ENCODE data around the gene TM4SF1. TPM values are rescaled to one million over a fixed set of nuclear protein-coding genes. Genes with fewer than 3 reads are reported as not detected.

TM4SF1 gene
- total RNA-seq, 1 experiment from 2014 or later = 535 TPM

- TF ChIP-seq EZH2 (IDR thresholded peaks at IDR 0.05; ENCODE audit: low read length, unreplicated experiment) (no peak), CTCF (conservative IDR thresholded peaks at IDR 0.05; ENCODE audit: low read depth, low read length) (no peak), EZH2phosphoT487 (IDR thresholded peaks at IDR 0.05; ENCODE audit: borderline replicate concordance, low read length) (no peak)
- H4K20me1 ChIP-seq (ENCODE audit: low read length) = no peaks in the 10 kb centered on the region
- H3K4me2 ChIP-seq (ENCODE audit: low read length) = no peak overlapping the region
- H3K9me3 ChIP-seq (ENCODE audit: low read length) = no peaks in the 10 kb centered on the region
- peaks cover 50% of the 10 kb centered on the region for H3K4me1 ChIP-seq (ENCODE audit: insufficient read depth, low read length)
- peak overlapping the region; percentile 96 for H3K27ac ChIP-seq (ENCODE audit: low read length)
- H3K27me3 ChIP-seq (ENCODE audit: low read length) = no peaks in the 10 kb centered on the region
- no peak overlapping the region for H2AFZ ChIP-seq (ENCODE audit: low read length)
- H3K79me2 ChIP-seq (ENCODE audit: low read length) = no peaks in the 10 kb centered on the region
- ChIA-PET POLR2A (ENCODE audit: unreplicated experiment) (interaction anchor here (0.6 kb wide), 1 partner anchor 201 kb away, joined by 20 read pairs; no protein-coding TSS in a partner anchor), CTCF (no interaction called here)
- peaks cover 16% of the 10 kb centered on the region for H3F3A ChIP-seq (ENCODE audit: low read length, unreplicated experiment)
- no peak overlapping the region; the same call in 1 of the 2 replicates for H3K4me3 ChIP-seq (ENCODE audit: low read length)
- no peaks in the 10 kb centered on the region for H3K36me3 ChIP-seq (ENCODE audit: low read depth, low read length)
- no peak for DNase-seq
- no peak for ATAC-seq
- peak overlapping the region; percentile 64; the same call in 1 of the 2 replicates for H3K9ac ChIP-seq (ENCODE audit: low read length)
- intact Hi-C loops (cut with micrococcal nuclease) = loop anchor here (5.0 kb wide), 1 partner anchor 40 kb away; no protein-coding TSS in a partner anchor
- no TSS peak for BruUV-seq (replicated peaks)
- no peaks in the 10 kb centered on the region for H3K9me2 ChIP-seq (replicated peaks; ENCODE audit: low read length)
Measured at GRCh38 chr3:149402481-149402880, 25.0 kb upstream of the TM4SF1 start.

- H3K4me2 ChIP-seq (ENCODE audit: low read length) = peak overlapping the region; percentile 50
- peak overlapping the region; percentile 96 for H3K27ac ChIP-seq (ENCODE audit: low read length)
- intact Hi-C loops (cut with micrococcal nuclease) = loop anchor here (1.0 to 5.0 kb wide), 2 partner anchors 40 to 71 kb away; no protein-coding TSS in a partner anchor
- H4K20me1 ChIP-seq (ENCODE audit: low read length) = no peaks in the 10 kb centered on the region
- ChIA-PET POLR2A (ENCODE audit: unreplicated experiment) (interaction anchor here (0.6 kb wide), 2 partner anchors 13 to 201 kb away, joined by 4 to 20 read pairs; no protein-coding TSS in a partner anchor), CTCF (interaction anchor here (0.7 kb wide), 1 partner anchor 87 kb away, joined by 3 read pairs; no protein-coding TSS in a partner anchor)
- H3K9me3 ChIP-seq (ENCODE audit: low read length) = no peaks in the 10 kb centered on the region
- TF ChIP-seq EZH2phosphoT487 (IDR thresholded peaks at IDR 0.05; ENCODE audit: borderline replicate concordance, low read length) (no peak), EZH2 (IDR thresholded peaks at IDR 0.05; ENCODE audit: low read length, unreplicated experiment) (no peak), CTCF (conservative IDR thresholded peaks at IDR 0.05; ENCODE audit: low read depth, low read length) (no peak)
- H3K79me2 ChIP-seq (ENCODE audit: low read length) = no peaks in the 10 kb centered on the region
- ATAC-seq (0 out of 2 replicates have a peak, but pooled peaks have one; percentile 1), DNase-seq (no peak)
- no peaks in the 10 kb centered on the region for H3K36me3 ChIP-seq (ENCODE audit: low read depth, low read length)
- H3K4me3 ChIP-seq (ENCODE audit: low read length) = peak overlapping the region; percentile 14; the same call in 1 of the 2 replicates
- peak overlapping the region; percentile 64 for H3K9ac ChIP-seq (ENCODE audit: low read length)
- no peaks in the 10 kb centered on the region for H3K9me2 ChIP-seq (replicated peaks; ENCODE audit: low read length)
- H3F3A ChIP-seq (ENCODE audit: low read length, unreplicated experiment) = peaks cover 16% of the 10 kb centered on the region
- BruUV-seq (replicated peaks) = no TSS peak
- H3K4me1 ChIP-seq (ENCODE audit: insufficient read depth, low read length) = peaks cover 55% of the 10 kb centered on the region
- no peak overlapping the region for H2AFZ ChIP-seq (ENCODE audit: low read length)
- no peaks in the 10 kb centered on the region for H3K27me3 ChIP-seq (ENCODE audit: low read length)
Measured at GRCh38 chr3:149401926-149402310, 24.5 kb upstream of the TM4SF1 start.

All from PC-3 (cell line).